ENCODE measurements around the gene SLCO2A1. TPM values are rescaled to one million over a fixed set of nuclear protein-coding genes. Genes with fewer than 3 reads are reported as not detected.

Gene SLCO2A1
- total RNA-seq, 1 donor from 2014 or later, result 0.33 TPM

- no peaks in the 10 kb centered on the region for H3K36me3 Mint-ChIP-seq (ENCODE audit: low read depth)
- H3K27ac Mint-ChIP-seq (ENCODE audit: unreplicated experiment), result peak overlapping the region; percentile 19
- no peak overlapping the region for H3K4me3 Mint-ChIP-seq
- DNase-seq (ENCODE audit: low read depth, low spot score), result no peak
- no peak for TF ChIP-seq CTCF (conservative IDR thresholded peaks at IDR 0.05)
- peaks cover 9% of the 10 kb centered on the region for H3K27me3 Mint-ChIP-seq (ENCODE audit: low read depth)
- peaks cover 7% of the 10 kb centered on the region for H3K4me1 Mint-ChIP-seq
- H3K9me3 Mint-ChIP-seq, result no peaks in the 10 kb centered on the region
Observed at GRCh38 chr3:133888726-133889340, 140.9 kb downstream of the SLCO2A1 start.

- H3K4me1 Mint-ChIP-seq, result peaks cover 5% of the 10 kb centered on the region
- no peak for TF ChIP-seq CTCF (conservative IDR thresholded peaks at IDR 0.05)
- H3K9me3 Mint-ChIP-seq, result no peaks in the 10 kb centered on the region
- no peak overlapping the region for H3K4me3 Mint-ChIP-seq
- no peaks in the 10 kb centered on the region for H3K36me3 Mint-ChIP-seq (ENCODE audit: low read depth)
- no peak overlapping the region for H3K27ac Mint-ChIP-seq (ENCODE audit: unreplicated experiment)
- no peak for DNase-seq (ENCODE audit: low read depth, low spot score)
- peaks cover 2% of the 10 kb centered on the region for H3K27me3 Mint-ChIP-seq (ENCODE audit: low read depth)
Observed at GRCh38 chr3:133887803-133888703, 141.7 kb downstream of the SLCO2A1 start.

DNA sequence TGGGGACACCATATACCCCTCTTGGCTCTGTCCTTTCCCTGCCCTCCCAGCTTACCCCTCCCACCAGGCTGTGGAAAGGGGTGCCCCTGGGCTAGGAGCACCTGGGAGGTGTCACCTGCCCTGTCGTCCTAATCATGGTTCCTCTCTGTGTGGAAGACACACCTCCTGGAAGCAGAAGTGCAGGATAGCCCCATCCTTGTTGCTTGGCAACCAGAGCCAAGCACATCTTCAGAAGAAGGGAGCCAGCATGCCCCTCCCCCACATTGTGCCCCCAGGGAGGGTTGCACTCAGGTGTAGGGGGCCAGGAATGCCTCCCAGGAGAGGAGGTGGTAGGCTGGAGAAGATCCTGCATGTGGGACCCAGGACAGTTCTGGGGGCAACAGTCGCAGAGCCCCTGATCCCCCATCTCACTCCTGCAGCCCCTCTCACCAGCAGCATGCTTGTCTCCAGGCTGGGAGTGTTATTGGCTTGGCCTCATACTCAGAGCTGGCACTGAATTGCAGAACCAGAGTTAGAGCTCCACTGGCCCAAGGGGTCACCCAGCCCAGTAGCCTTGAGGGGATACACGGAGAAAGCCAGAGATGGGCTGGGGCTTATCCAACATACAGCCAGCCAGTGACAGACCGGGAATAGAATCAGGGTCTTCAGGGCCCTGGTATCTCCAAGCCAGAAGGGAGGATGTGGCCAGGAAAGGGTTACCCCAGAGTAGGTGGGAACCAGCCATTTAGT, 142.5 kb downstream of the SLCO2A1 start:
- no peak for DNase-seq (ENCODE audit: low read depth, low spot score)

GRCh38 chr3:133886031-133886722, 143.5 kb downstream of the SLCO2A1 start:
- Mint-ChIP-seq H3K27ac (ENCODE audit: unreplicated experiment) (no peak overlapping the region), H3K27me3 (ENCODE audit: low read depth) (no peaks in the 10 kb centered on the region), H3K4me3 (no peak overlapping the region), H3K9me3 (peaks cover 3% of the 10 kb centered on the region), H3K36me3 (ENCODE audit: low read depth) (peaks cover 3% of the 10 kb centered on the region), H3K4me1 (peaks cover 5% of the 10 kb centered on the region)
- no peak for DNase-seq (ENCODE audit: low read depth, low spot score)
- TF ChIP-seq CTCF (conservative IDR thresholded peaks at IDR 0.05), result no peak

More for the DNA sequence above, 142.5 kb downstream of the SLCO2A1 start:
- peaks cover under 1% of the 10 kb centered on the region for H3K9me3 Mint-ChIP-seq
- TF ChIP-seq CTCF (conservative IDR thresholded peaks at IDR 0.05), result no peak
- H3K4me3 Mint-ChIP-seq, result no peak overlapping the region
- H3K27ac Mint-ChIP-seq (ENCODE audit: unreplicated experiment), result no peak overlapping the region
- H3K27me3 Mint-ChIP-seq (ENCODE audit: low read depth), result no peaks in the 10 kb centered on the region
- H3K36me3 Mint-ChIP-seq (ENCODE audit: low read depth), result peaks cover 1% of the 10 kb centered on the region
- H3K4me1 Mint-ChIP-seq, result peaks cover 5% of the 10 kb centered on the region

Data from neural crest cell (in vitro differentiated cells).